CD4-positive, alpha-beta T cell treated with Interferon gamma for 1 hour (primary cell): ENCODE measurements around the gene C12orf43.
A peak's percentile ranks its signal among the peaks of the same experiment; 100 is the strongest.

Experiments
- DNase-seq: peaks from one replicate; pipeline ENCODE4 v3.0.0-alpha.2; 2020

Gene C12orf43

DNA sequence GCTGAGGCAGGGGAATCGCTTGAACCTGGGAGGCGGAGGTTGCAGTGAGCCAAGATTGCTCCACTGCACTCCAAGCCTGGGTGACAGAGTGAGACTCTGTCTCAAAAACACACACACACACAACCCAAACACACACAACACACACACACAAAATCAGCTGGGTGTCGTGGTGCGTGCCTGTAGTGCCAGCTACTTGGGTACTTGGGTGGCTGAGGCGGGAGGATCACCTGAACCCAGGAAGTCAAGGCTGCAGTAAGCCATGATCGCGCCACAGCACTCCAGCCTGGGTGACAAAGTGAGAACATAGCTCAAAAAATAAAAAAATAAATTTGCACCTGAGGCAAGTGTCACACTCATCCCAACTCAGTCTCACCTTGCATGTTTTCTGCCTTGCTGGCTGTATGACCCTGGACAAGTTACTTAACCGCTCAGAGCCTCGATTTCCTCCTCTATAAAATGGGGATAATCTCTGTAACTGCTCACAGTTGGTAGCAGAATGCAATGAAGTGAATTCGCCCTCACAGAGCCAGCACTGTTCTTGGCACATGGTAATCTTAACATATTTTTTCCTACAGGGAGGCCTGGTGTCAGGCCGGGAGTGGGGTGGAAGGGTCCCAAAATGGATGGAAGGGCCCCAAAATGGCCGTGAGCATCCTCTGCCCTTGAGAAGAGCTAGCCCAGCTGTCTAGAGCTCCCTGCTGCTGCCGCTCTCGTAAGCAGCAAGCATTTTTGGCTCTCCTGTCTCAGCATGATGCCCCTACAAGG, 38.6 kb downstream of the C12orf43 start:
- no peak for DNase-seq

DNA sequence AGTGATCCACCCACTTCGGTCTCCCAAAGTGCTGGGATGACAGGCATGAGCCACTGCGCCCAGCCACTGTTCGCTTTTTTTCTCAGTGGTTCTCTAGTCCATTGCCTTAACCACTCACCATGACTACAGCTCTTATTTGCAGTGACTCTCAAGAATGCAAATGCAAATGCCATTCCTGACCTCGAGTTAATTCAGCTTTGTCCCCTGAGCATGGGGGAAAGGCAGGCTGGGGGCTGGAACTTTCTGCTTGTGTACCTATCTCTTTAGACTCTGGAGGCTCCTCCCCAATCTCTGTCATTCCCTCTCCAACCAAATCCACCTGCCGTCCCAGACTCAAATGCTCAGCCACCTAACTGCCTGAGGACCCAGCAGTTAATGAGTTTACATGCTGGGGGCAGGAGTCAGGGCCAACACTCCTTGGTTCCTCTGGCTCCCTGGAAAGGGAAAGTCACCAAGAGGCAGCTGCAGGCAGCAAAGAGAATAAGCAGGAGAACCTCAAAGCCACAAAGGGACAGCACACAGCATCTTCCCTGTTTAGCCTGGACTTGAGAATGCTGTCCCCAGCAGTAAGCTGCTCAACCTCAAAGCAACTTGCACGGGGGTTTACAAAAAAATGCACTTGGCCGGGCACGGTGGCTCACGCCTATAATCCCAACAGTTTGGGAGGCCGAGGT, 43.3 kb downstream of the C12orf43 start:
- DNase-seq = no peak

DNA sequence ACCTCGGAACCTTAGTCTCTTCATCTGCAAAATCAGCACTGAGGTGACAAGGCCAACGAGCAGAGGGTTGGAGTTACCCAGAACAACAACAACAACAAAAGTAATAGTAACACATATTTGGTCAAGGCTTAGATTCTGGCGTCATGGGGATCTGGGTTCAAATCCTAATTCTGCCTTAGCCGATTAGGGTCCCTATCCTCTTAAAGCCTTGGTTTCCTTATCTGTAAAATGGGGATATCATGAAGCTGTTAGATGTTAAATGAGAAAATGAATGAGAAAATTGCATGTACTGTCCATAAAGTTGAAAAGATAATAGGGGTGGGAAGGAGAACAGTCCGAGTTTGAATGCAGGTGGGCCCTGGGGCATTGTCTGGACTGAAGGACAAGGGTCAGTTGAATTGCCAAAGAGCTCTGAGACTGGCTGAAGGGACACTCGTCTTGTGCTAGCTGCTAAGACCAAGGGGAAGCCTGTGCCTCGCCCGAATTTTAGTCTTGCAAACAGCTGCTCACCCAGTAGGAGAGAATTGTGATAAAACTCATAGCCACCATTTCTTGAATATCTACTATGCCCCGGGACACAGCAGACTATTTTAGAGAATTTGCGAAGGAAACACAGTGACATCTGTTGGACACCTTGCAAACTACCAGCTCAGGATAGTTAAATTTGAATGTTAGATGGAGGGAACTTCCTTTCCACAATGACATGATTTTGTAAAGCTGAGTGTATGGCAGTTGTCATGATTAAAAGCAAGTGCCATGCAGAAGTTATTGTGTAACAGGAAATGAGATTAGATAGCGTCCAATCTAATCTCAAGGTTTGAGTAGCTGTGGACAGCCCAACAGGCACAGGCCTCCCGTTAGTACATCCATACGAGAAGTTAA, 44.7 kb downstream of the C12orf43 start:
- DNase-seq = peak; percentile 24

- no peak for DNase-seq
Measured at GRCh38 chr12:120970310-120970709, 46.0 kb downstream of the C12orf43 start.

GRCh38 chr12:120965534-120966091, 50.7 kb downstream of the C12orf43 start:
- DNase-seq = no peak

DNA sequence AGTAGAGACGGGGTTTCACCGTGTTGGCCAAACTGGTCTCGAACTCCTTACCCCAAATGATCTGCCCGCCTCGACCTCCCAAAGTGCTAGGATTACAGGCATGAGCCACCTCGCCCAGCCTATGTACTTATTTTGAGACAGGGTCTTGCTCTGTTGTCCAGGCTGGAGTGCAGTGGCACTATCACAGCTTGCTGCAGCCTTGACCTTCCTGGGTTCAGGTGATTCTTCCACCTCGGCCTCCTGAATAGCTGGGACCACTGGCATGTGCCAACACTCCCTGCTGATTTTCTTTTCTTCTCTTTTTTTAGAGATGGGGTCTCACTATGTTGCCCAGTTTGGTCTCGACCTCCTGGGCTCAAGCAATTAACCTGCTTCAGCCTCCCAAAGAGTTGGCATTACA, 52.0 kb downstream of the C12orf43 start:
- DNase-seq = no peak

- no peak for DNase-seq
Measured at GRCh38 chr12:120962532-120963020, 53.7 kb downstream of the C12orf43 start.

DNA sequence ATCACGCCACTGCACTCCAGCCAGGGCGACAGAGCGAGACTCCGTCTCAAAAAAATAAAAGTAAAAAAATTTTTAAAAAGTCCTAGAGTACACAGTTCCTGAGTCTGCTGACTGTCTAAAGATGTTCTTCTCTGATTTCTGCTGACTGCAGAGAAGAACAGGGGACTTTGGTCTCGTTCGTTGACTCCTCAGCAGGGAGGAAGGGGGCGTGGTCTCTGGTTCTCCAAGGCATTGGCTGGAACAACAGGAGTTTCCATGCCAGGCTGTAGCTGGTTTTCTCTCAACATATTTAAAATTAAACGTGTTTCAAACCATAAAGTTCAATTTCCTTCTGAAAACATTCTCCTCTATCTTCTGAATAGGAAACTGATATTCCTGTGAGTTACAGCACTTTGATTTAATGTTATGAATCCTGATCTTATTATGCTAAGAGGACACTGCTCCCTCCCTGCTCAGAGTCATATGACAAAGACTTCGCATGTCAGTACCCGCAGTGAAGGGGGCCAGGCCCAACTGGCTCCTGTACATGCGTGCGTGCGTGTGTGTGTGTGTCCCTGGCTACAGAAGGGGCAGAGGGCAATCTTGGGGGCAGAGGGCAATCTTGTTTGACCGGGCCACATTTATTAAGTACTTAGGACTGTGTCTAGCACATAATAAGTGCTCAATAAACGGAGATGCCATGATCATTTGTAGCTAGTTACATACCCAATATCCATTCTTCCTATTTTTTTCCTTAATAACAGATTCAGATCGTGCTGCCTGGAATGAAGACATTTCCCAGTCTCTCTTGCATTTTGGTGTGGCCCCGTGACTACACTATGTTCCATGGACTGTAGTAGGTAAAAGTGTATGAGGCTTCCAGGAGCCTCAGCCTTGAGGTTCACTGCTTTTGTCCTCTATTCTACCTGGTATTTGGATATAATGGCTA, 54.4 kb downstream of the C12orf43 start:
- no peak for DNase-seq

DNA sequence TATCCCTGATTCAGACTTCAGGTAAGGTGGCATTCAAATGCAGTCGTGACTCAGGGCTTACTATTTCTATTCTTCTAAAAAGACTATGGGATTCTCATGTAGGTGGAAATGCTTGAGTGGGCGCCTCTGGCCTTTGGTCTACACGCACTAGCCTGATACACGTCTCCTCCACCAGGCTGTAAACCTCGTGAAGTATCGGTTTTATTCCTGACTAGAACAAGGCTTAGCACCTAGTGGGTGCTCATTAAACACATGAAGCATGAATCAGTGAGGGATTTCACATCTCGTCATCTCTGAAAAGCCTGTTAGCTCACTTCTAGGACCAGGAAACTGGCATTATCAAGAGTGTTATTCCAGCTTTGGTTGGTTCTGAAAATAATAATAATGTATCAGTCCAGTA, 55.6 kb downstream of the C12orf43 start:
- DNase-seq = no peak

- no peak for DNase-seq
Measured at GRCh38 chr12:120959111-120959878, 57.0 kb downstream of the C12orf43 start.

GRCh38 chr12:120956579-120957300, 59.5 kb downstream of the C12orf43 start:
- DNase-seq = no peak

DNA sequence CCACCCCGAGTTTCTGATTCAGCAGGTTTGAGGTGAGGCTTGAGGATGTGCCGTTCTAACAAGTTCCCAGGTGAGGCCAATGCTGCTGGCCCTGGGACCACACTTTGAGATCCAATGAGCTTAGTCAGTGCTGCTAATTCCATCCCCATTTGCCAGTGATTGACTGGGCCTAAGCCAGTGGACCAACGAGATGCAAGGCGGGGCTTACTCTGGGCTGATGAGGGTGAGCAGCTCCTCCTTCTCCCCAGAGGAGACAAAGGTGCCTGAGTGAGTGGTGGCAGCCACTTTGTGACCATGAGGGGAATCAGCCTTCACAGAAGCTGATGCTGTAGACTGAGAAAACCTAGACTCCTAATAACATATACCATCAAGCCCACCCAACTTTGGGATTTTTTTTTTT, 61.1 kb downstream of the C12orf43 start:
- no peak for DNase-seq

- no peak for DNase-seq
Measured at GRCh38 chr12:120950807-120951206, 65.5 kb downstream of the C12orf43 start.
